ENCODE results near the gene STMP1.
"Not testable (repeated sequence)": the region's sequence is repeated elsewhere in the genome, so short reads cannot be mapped to it uniquely, and the experiment has no call there.

The STMP1 gene

DNA sequence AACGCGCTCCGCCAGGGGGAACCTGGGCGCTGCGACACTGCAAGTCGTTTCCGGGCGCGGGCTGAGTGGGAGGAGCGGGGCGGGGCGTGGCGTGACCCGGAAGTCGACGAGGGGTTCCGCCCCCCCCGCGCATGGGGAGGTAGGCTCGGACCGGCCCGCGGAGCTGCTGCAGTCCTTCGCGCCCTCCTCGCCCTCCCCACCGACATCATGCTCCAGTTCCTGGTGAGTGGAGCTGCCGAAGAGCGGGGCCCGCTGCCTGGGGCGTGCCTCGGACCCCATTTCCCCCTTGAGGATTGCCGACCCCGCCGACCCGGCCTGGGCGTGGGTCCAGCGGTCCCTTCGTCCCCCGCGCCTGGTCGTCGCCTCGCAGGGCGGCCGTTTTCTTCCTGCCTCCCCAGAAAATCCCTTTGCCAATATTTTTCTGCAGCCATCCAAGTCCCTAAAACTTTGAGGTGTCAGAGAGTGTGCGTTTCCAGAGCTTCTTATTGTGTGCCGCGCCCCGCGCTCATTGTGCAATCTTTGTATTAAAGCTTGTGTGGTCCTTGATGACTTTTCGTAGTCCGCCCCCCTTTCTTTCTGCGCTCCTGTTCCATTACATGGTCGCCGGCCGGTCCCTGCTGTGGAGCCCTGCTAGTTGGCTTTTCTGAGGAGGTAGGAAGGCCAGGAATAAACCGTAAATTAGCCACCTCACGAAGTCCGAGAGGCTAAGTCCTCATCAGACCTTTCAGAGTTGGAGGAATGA is at the start of gene STMP1:
Gene STMP1 (plus strand): TSS at position 142 of the 742 bp plus-strand sequence.
- DNase-seq (ENCODE audit: low read depth in 3 of 3): peak; percentile 93 to 97 (median 95)

- DNase-seq (ENCODE audit: low read depth in 3 of 3): no peak
These were observed 46.2 kb upstream of the STMP1 start for GRCh38 chr7:135616136-135616535.

GRCh38 chr7:135617781-135618180 is 44.5 kb upstream of the STMP1 start:
- no peak for DNase-seq (ENCODE audit: low read depth in 3 of 3)

- no peak for DNase-seq (ENCODE audit: low read depth in 3 of 3)
These were observed 43.8 kb upstream of the STMP1 start for GRCh38 chr7:135618510-135618909.

DNA sequence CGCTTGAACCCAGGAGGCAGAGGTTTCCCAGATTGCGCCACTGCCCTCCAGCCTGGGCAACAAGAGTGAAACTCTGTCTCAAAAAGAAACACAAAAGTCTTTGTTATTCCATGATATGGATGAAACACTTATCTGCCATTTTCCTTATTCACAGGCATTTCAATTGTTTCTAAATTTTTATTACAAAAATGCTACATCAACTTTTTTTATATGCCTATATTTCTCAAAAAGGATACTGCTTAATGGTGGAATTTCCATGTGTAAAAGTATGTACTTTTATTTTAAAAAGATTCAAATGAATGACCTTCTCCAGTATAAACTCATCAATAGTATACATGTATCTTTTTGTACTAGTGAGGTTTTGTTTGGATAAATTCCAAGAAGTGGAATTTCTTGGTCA is 41.9 kb upstream of the STMP1 start:
- DNase-seq (ENCODE audit: low read depth in 3 of 3): no peak

- no peak for DNase-seq (ENCODE audit: low read depth in 3 of 3)
These were observed 41.1 kb upstream of the STMP1 start for GRCh38 chr7:135620980-135621850.

- DNase-seq (ENCODE audit: low read depth in 3 of 3): no peak
These were observed 28.0 kb upstream of the STMP1 start for GRCh38 chr7:135634191-135634878.

DNA sequence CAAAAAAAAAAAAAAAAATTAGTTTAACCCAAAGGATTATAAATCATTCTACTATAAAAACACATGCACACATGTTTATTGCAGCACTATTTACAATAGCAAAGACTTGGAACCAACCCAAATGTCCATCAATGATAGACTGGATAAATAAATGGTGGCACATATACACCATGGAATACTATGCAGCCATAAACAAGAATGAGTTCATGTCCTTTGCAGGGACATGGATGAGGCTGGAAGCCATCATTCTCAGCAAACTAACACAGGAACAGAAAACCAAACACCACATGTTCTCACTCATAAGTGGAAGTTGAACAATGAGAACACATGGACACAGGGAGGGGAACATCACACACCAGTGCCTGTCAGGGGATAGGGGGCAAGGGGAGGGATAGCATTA is 22.6 kb upstream of the STMP1 start:
- DNase-seq (ENCODE audit: low read depth in 3 of 3): not testable (repeated sequence)

DNA sequence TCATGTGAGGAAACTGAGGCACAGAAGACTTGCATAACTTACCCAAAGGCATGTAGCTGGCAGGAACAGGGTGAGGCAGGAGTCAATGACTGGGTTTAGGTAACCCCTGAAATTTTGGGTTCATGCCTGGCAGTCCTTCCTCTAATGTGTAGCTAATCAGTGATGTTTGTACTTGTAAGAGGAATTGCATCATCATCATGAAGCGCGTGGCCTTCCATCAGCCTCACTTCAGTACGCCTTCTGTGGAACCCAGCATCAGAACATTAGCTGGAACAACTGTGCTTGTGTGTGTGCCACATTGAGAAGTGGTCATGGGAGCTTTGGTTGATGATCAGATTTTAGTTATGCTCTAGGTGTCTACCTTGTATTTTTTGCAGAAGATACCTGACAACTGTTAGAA is 18.2 kb upstream of the STMP1 start:
- no peak for DNase-seq (ENCODE audit: low read depth in 3 of 3)

GRCh38 chr7:135644729-135645128 is 17.6 kb upstream of the STMP1 start:
- no peak for DNase-seq (ENCODE audit: low read depth in 3 of 3)

DNA sequence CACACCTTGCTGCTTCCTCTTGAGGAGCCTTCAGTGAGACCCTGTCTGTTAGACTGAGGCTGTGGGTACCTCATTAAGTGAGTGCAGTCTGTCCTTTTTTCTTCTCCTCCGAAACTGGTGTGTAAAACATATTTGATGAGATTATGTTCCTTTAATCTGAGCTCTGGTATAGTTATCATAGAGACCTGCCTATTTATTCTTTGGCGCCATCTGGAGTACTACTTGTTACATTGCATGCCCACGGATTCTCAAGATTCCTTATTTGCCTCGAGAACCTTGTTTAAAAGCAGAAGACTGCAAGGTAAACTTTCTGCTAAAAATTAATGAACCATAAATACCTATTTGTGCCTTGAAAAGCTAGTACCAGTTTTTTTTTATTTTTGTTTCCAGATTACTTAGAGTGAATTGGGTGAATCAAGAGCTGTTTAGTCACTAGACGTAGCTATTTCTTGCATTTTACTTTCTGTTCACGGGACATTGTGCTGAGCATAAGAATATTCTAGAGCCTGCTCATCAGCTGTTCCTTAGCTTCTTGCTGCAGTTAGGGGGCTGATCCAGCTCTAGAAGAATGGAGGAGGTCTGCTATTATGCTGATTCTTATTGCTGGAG is 16.9 kb upstream of the STMP1 start:
- DNase-seq (ENCODE audit: low read depth in 3 of 3): no peak

- DNase-seq (ENCODE audit: low read depth in 3 of 3): no peak
These were observed 14.6 kb upstream of the STMP1 start for GRCh38 chr7:135647755-135648154.

DNA sequence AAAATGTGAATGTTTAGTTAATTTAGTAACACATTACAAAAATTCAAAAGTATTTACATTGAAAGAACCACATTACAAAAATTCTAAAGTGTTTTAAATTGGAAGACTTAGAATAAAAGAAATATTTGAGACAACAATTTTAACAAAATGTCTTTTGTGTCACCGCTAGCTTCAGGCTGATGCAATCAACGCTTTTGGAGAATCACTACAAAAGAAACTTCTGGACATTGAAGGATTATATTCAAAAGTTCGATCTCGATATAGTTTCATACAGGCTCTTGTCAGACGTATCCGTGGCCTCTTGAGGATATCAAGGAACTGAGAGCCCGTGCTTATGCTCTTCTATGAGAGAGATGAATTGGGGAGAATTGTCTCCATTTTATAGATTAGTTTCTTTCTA is 14.1 kb upstream of the STMP1 start:
- no peak for DNase-seq (ENCODE audit: low read depth in 3 of 3)

DNA sequence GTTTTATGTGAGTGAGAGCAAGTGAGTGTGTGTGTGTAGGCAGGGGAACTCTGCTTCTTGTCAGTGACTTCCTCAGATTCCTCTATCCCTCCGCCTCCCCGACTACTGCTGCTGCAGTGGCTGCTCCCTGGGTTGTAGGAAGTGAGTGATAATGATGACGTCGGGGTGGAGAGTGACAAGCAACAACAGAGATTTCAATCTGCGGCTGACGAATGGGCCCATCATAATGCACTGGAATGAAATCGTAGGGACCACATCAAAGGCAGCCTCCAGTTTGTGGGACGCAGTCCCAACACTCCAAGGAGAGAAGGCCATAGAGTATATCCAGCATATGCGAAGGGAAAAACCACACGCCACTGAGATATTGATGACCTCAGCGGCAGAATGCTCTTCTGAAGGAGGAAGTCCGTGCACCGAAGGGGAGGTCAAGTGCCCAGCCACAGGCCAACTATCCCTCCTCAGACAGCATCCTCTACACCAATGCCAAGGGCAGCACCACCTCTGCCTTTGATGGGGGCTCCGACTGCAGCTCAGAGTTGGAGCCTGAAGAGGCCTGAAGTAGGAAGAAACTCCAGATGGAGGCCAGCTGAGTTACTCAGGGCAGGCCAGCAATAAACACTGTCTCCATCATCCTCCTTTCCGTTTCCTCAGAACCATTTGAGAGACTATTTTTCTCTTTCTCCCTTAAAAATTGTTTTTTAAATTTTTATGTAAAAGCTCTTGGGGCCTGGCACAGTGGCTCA is 11.3 kb upstream of the STMP1 start:
- DNase-seq (ENCODE audit: low read depth in 3 of 3): no peak

DNA sequence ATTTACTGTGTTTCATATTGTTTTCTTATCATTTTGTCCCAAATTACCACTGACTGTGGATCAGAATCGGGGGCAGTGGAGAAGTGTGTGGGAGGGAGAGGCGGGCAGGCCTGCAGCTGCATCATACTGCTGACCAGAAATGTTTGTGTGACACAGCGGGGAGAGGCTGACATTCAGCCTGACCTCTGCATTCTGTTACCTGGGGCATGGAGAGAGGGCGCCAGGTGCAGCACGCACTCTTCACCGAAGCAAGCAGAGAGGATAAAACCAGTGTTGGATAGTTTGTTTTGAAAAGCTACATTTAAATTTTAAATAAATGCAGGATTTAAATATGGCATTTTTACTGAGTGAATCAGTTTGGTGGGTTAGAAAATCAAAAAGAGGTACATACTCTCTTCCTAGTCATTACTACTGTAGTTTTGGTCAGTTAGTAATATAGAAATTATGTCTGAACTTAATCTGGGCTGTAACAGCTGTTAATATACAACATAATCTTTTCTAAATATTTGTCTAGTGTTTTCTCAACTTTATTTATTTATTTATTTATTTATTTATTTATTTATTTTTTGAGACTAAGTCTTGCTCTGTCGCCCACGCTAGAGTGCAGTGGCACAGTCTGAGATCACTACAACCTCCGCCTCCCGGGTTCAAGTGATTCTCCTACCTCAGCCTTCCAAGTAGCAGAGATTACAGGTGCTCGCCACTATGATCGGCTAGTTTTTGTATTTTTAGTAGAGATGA is 8.8 kb upstream of the STMP1 start:
- DNase-seq (ENCODE audit: low read depth in 3 of 3): no peak

DNA sequence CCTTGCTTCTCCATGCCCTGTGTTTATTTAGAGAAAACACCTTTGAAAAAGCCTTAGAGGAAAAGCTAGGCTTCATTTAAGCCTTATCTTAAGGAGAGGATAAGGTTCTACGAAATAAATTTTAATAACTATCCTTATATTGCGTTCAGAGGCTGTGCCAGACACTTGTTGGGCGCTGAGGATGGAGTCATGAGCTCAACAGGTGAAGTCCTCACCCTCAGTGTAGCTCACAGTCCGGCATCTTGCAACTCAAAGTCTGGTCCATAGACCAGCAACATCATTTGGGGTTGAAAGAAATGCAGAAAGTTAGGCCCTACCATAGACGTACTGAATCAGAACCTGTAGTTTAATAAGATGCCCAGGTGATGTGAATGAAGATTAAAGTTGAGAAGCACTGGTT is 3.8 kb upstream of the STMP1 start:
- DNase-seq (ENCODE audit: low read depth in 3 of 3): no peak

- no peak for DNase-seq (ENCODE audit: low read depth in 3 of 3)
These were observed 3.0 kb upstream of the STMP1 start for GRCh38 chr7:135659159-135659846.

GRCh38 chr7:135661311-135662122 is 797 bp upstream of the STMP1 start:
- DNase-seq (ENCODE audit: low read depth in 3 of 3): no peak

DNA sequence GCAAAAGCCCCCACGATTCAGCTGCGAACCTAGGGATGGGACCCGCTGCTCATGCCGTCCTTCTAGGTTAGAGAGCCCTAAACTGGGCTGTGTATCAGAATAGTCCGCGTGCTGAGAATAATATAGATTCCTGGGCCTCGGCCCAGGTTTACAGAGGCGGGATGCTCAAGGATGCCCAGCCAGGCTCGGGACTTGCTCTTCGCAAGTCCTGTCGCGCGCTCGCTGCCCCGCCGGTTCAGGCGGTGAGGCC is 266 bp upstream of the STMP1 start:
- no peak for DNase-seq (ENCODE audit: low read depth in 3 of 3)

All from stimulated activated CD4-positive, alpha-beta T cell treated with anti-CD3 and anti-CD28 coated beads, TNF-alpha, amount 100 ng/mL, for 4 hours (primary cell).